Subcutaneous preadipocyte (primary cell): ENCODE results near the gene FAM162B. TPM values are rescaled to one million over a fixed set of nuclear protein-coding genes. Genes with fewer than 3 reads are reported as not detected.

Experiments used
- total RNA-seq: library from RNA; depleted of rRNA; stranded (reverse); fragments of >200 nt; gene quantifications from 2 replicates; pipeline ENCODE4 v1.2.3, GENCODE V29; 2012

The FAM162B gene
- 0.73 and 3.7 TPM in 2 replicates for total RNA-seq

DNA sequence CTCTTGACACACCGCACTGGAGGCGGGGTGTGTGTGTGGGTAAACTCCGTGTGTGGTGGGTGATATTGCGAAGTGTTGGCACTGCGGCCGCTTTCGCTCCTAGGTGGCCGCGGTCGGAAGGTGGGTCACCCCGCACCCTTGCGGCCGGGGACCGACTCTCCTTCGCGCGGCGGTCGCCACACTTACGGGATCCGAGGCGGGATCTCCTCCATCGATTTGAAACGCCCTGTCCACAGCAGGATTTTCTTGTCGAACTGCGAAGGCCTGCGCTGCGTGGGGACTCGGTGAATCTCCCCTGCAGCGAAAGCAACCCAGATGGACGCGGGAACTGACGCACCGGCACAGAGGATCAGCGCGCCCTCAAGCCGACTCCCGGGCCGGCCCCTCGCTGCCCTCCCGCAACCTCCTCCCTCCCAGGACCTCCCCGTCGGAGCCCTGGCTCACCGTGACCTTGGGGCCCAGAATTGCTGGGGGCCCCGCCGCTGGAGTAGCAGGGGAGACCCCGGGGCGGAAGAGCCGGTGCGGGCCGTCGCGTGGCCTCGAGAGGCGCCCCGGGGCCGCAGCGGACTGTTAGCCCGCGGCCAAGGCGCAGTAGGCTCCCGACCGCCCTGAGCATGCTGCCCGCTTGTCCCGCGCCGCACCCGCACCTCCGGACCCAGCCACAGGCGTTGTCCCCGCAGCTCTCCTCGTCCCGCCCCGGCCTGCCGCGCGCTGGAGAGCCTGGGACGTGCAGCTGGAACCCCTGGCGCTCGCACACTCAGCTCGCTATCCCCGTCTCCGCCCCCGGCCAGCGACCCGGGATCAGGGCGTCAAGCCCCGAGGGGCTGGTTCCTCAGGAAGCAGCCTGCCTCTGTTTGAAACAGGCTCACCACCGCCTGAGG lies at the start of gene FAM162B:
Gene FAM162B (minus strand): TSS at position 759 of the 881 bp plus-strand sequence. CDS start 143 bp downstream, at position 616.

Other genes with a start within 250 kb of the FAM162B start
- not detected in 2 replicates for gene TRAPPC3L, start 220.0 kb downstream of the FAM162B start, total RNA-seq
- gene CALHM4, start 212.0 kb downstream of the FAM162B start, total RNA-seq, result not detected in 2 replicates
- gene RWDD1, start 194.2 kb downstream of the FAM162B start, total RNA-seq, result 29.1 and 29.8 TPM in 2 replicates
- under 0.01 and 0.20 TPM in 2 replicates for gene RSPH4A, start 149.2 kb downstream of the FAM162B start, total RNA-seq
- gene ZUP1, start 97.0 kb downstream of the FAM162B start, total RNA-seq, result 10.3 and 11.5 TPM in 2 replicates
- gene KPNA5, start 84.5 kb downstream of the FAM162B start, total RNA-seq, result 4.4 and 5.1 TPM in 2 replicates
- gene GPRC6A, start 63.4 kb upstream of the FAM162B start, total RNA-seq, result not detected in 2 replicates
- not detected in 2 replicates for gene RFX6, start 111.5 kb upstream of the FAM162B start, total RNA-seq